H9 (cell line): Measurements from ENCODE around the gene EHMT2. TPM values are rescaled to one million over a fixed set of nuclear protein-coding genes. Genes with fewer than 3 reads are reported as not detected.

Experiments
- DNase-seq: peaks from one replicate; pipeline ENCODE4 v3.0.0-alpha.2; 2017
- H2AFZ ChIP-seq: one replicate; pipeline ENCODE4 v1.6.1; 2013; ENCODE audit warnings: mild to moderate bottlenecking, low read length, control low read depth, moderate library complexity
- H2AK5ac ChIP-seq: 2 replicates; pipeline ENCODE4 v1.6.1; 2013; ENCODE audit warnings: low read length, control low read depth, mixed read lengths; ENCODE audit not compliant: insufficient read length
- H2BK120ac ChIP-seq: one replicate; pipeline ENCODE4 v1.6.1; 2013; ENCODE audit warnings: low read depth, mild to moderate bottlenecking, low read length, control low read depth, inconsistent platforms; ENCODE audit not compliant: poor library complexity, severe bottlenecking
- H2BK12ac ChIP-seq: 2 replicates; pipeline ENCODE4 v1.6.1; 2013; ENCODE audit warnings: low read length, control low read depth, mixed read lengths, low read depth; ENCODE audit not compliant: insufficient read length
- H2BK15ac ChIP-seq: 2 replicates; pipeline ENCODE4 v1.6.1; 2013; ENCODE audit warnings: low read depth, low read length, control low read depth
- H2BK20ac ChIP-seq: one replicate; pipeline ENCODE4 v1.6.1; 2013; ENCODE audit warnings: low read depth, mild to moderate bottlenecking, low read length, control low read depth, inconsistent platforms; ENCODE audit not compliant: poor library complexity, severe bottlenecking
- H2BK5ac ChIP-seq: 2 replicates; pipeline ENCODE4 v1.6.1; 2013; ENCODE audit warnings: low read length, control low read depth, mixed read lengths; ENCODE audit not compliant: insufficient read length
- H3K14ac ChIP-seq: 2 replicates; pipeline ENCODE4 v1.6.1; 2013; ENCODE audit warnings: low read length, control low read depth; ENCODE audit not compliant: insufficient read depth
- H3K18ac ChIP-seq: 2 replicates; pipeline ENCODE4 v1.6.1; 2013; ENCODE audit warnings: low read depth, mild to moderate bottlenecking, mixed read lengths, low read length, control low read depth; ENCODE audit not compliant: insufficient read length
- H3K23ac ChIP-seq: 2 replicates; pipeline ENCODE4 v1.6.1; 2013; ENCODE audit warnings: low read length, control low read depth, mixed read lengths, low read depth; ENCODE audit not compliant: insufficient read length
- H3K23me2 ChIP-seq: 2 replicates; pipeline ENCODE4 v1.6.1; 2013; ENCODE audit warnings: low read depth, mild to moderate bottlenecking, mixed read lengths, low read length, control low read depth; ENCODE audit not compliant: insufficient read length, poor library complexity, severe bottlenecking
- H3K27ac ChIP-seq: 2 replicates; pipeline ENCODE4 v1.5.1; 2013; ENCODE audit warnings: low read length, control low read depth, mixed read lengths, low read depth; ENCODE audit not compliant: insufficient read length
- H3K27me3 ChIP-seq: 2 replicates; pipeline ENCODE4 v1.6.1; 2013; ENCODE audit warnings: low read length, control low read depth, inconsistent platforms; ENCODE audit not compliant: insufficient read depth
- H3K4ac ChIP-seq: 2 replicates; pipeline ENCODE4 v1.6.1; 2013; ENCODE audit warnings: low read depth, mild to moderate bottlenecking, control low read depth, inconsistent platforms, low read length, moderate library complexity
- H3K4me1 ChIP-seq: 2 replicates; pipeline ENCODE4 v1.6.1; 2013; ENCODE audit warnings: low read length, control low read depth, inconsistent platforms; ENCODE audit not compliant: insufficient read depth
- H3K4me2 ChIP-seq: 2 replicates; pipeline ENCODE4 v1.6.1; 2013; ENCODE audit warnings: low read length, control low read depth, mixed read lengths; ENCODE audit not compliant: insufficient read length, insufficient read depth
- H3K56ac ChIP-seq: 2 replicates; pipeline ENCODE4 v1.6.1; 2013; ENCODE audit warnings: low read depth, mild to moderate bottlenecking, mixed read lengths, low read length, control low read depth; ENCODE audit not compliant: insufficient read length
- H3K79me1 ChIP-seq: 2 replicates; pipeline ENCODE4 v1.6.1; 2013; ENCODE audit warnings: low read depth, mild to moderate bottlenecking, moderate library complexity, low read length, control low read depth, inconsistent platforms; ENCODE audit not compliant: insufficient read depth, poor library complexity, severe bottlenecking
- H3K79me2 ChIP-seq: 2 replicates; pipeline ENCODE4 v1.6.1; 2013; ENCODE audit warnings: low read length, control low read depth, inconsistent platforms; ENCODE audit not compliant: insufficient read depth
- H3K9ac ChIP-seq: 2 replicates; pipeline ENCODE4 v1.6.1; 2013; ENCODE audit warnings: low read length, control low read depth, mixed read lengths; ENCODE audit not compliant: insufficient read length; ENCODE audit errors: extremely low read depth
- H3K9me3 ChIP-seq: one replicate; pipeline ENCODE4 v1.6.1; 2013; ENCODE audit warnings: low read depth, low read length, inconsistent platforms; ENCODE audit not compliant: control insufficient read depth
- H3T11ph ChIP-seq: one replicate; pipeline ENCODE4 v1.6.1; 2013; ENCODE audit warnings: mild to moderate bottlenecking, low read length, control low read depth, inconsistent platforms
- H4K20me1 ChIP-seq: one replicate; pipeline ENCODE4 v1.6.1; 2013; ENCODE audit not compliant: control insufficient read depth, insufficient read length, insufficient read depth
- H4K5ac ChIP-seq: 2 replicates; pipeline ENCODE4 v1.6.1; 2013; ENCODE audit warnings: low read depth, mild to moderate bottlenecking, mixed read lengths, low read length, control low read depth; ENCODE audit not compliant: insufficient read length
- H4K8ac ChIP-seq: replicated peaks from 2 replicates; pipeline ENCODE4 v1.6.1; 2013; ENCODE audit warnings: low read length, control low read depth, mixed read lengths, low read depth; ENCODE audit not compliant: insufficient read length
- H4K91ac ChIP-seq: 2 replicates; pipeline ENCODE4 v1.6.1; 2013; ENCODE audit warnings: low read depth, mild to moderate bottlenecking, moderate library complexity, mixed read lengths, low read length, control low read depth; ENCODE audit not compliant: insufficient read length
- H3K27ac Mint-ChIP-seq, 3 experiments: 2 replicates in 2 of 3; 3 replicates in 1 of 3; pipeline ENCODE4 v1.8.0; 2020 to 2021; ENCODE audit warnings: mixed read lengths in 3 of 3, mild to moderate bottlenecking in 1 of 3, moderate library complexity in 1 of 3
- H3K27me3 Mint-ChIP-seq: 2 replicates; pipeline ENCODE4 v1.8.0; 2021; ENCODE audit warnings: low read depth, mild to moderate bottlenecking, moderate library complexity, mixed read lengths
- H3K36me3 Mint-ChIP-seq, 3 experiments: 2 replicates in 2 of 3; 3 replicates in 1 of 3; pipeline ENCODE4 v1.8.0; 2020 to 2021; ENCODE audit warnings: low read depth in 3 of 3, mixed read lengths in 3 of 3; ENCODE audit not compliant: insufficient read depth in 1 of 3
- H3K4me1 Mint-ChIP-seq, 2 experiments: 2 replicates each; pipeline ENCODE4 v1.8.0; 2020; ENCODE audit warnings: mixed read lengths in 2 of 2
- H3K4me3 Mint-ChIP-seq, 2 experiments: 2 replicates in 1 of 2; 3 replicates in 1 of 2; pipeline ENCODE4 v1.8.0; 2020 to 2021; ENCODE audit warnings: mild to moderate bottlenecking in 2 of 2, mixed read lengths in 2 of 2, moderate library complexity in 1 of 2
- H3K9me3 Mint-ChIP-seq, 2 experiments: 2 replicates in 1 of 2; 3 replicates in 1 of 2; pipeline ENCODE4 v1.8.0; 2020; ENCODE audit warnings: mild to moderate bottlenecking in 2 of 2, mixed read lengths in 2 of 2, moderate library complexity in 1 of 2
- CTCF ChIP-seq: fragments of 200-600 bp; sonication (generic); conservative IDR thresholded peaks from 3 replicates; pipeline ENCODE4 v1.8.0; 2021; ENCODE audit warnings: antibody characterized with exemption, mild to moderate bottlenecking
- WGBS: extraction: QIAGEN DNeasy Blood & Tissue Kit; methylation state at CpG from one replicate; pipeline ENCODE4 v1.1.7; 2013; ENCODE audit warnings: missing lambda C conversion rate, low lambda C conversion rate, mixed read lengths; ENCODE audit not compliant: insufficient read length; ENCODE audit errors: extremely low coverage; 5-methylcytosine and 5-hydroxymethylcytosine counted together
- total RNA-seq: library from RNA; stranded (reverse); gene quantifications from 2 replicates; pipeline ENCODE4 v1.2.1, GENCODE V29; 2021

EHMT2 gene
- total RNA-seq, 1 experiment from 2014 or later: 124 TPM

DNA sequence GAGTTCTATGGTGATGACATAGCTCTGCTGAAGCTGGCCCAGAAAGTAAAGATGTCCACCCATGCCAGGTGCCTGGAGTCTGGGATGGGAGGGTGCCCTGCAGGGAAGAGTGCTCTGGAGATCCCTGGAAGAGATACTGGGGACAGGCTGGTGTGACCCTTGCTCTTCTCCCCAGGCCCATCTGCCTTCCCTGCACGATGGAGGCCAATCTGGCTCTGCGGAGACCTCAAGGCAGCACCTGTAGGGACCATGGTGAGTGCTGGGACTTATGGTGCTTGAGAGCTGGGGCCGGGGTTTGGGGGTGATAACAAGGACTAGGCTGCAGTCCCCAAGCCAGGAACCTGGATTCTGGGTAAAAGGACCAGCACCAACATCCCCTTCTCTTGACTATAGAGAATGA lies 46.2 kb upstream of the EHMT2 start:
- Histone ChIP-seq H3K56ac (no peak overlapping the region), H3K4me2 (no peak overlapping the region), H2AFZ (no peak overlapping the region), H2BK120ac (no peak overlapping the region), H4K91ac (no peak overlapping the region), H4K5ac (no peak overlapping the region), H4K20me1 (peaks cover under 1% of the 10 kb centered on the region), H3K14ac (no peak overlapping the region), H3K9me3 (no peaks in the 10 kb centered on the region), H2BK5ac (no peak overlapping the region), H3K27ac (no peak overlapping the region), H4K8ac (no peak overlapping the region), H3K79me1 (no peaks in the 10 kb centered on the region), H3K23ac (no peak overlapping the region), H3K4me1 (peaks cover 2% of the 10 kb centered on the region; the same call in 1 of the 2 replicates), H3K79me2 (no peaks in the 10 kb centered on the region), H2BK20ac (no peak overlapping the region), H3K23me2 (no peaks in the 10 kb centered on the region), H3K9ac (no peak overlapping the region), H3K27me3 (no peaks in the 10 kb centered on the region), H2BK15ac (no peak overlapping the region), H2AK5ac (no peak overlapping the region), H3K4ac (no peak overlapping the region), H3T11ph (no peak overlapping the region), H3K18ac (no peak overlapping the region), H2BK12ac (no peak overlapping the region)
- no peaks in the 10 kb centered on the region for H3K9me3 Mint-ChIP-seq
- no peaks in the 10 kb centered on the region; a peak in 1 of 7 replicates for H3K36me3 Mint-ChIP-seq
- H3K4me1 Mint-ChIP-seq: peaks cover 11 to 17% of the 10 kb centered on the region in 2 experiments
- H3K4me3 Mint-ChIP-seq: no peak overlapping the region
- DNase-seq: no peak
- no CpG with 5 or more reads among the region's 3 CpGs for WGBS
- H3K27ac Mint-ChIP-seq: no peak overlapping the region
- TF ChIP-seq CTCF: no peak
- H3K27me3 Mint-ChIP-seq: peaks cover 62% of the 10 kb centered on the region
